Activated CD4-positive, alpha-beta memory T cell treated with anti-CD3 and anti-CD28 coated beads, Interleukin-2, amount 10 ng/mL, durations not matched to agents 7 days and 5 days (primary cell): ENCODE measurements around the gene RASGRP4. TPM values are rescaled to one million over a fixed set of nuclear protein-coding genes. Genes with fewer than 3 reads are reported as not detected.

Experiments
- CTCF ChIA-PET: fragments of 350-600 bp; sonication (Branson Sonifier 250); formaldehyde crosslinking; loops from one replicate; lab custom pipeline; 2021; ENCODE audit warnings: antibody characterized with exemption, inconsistent platforms; lab: Charles Lee
- POLR2A ChIA-PET: fragments of 350-600 bp; sonication (Branson Sonifier 250); formaldehyde crosslinking; loops from one replicate; lab custom pipeline; 2021; ENCODE audit warnings: antibody characterized with exemption; lab: Charles Lee
- DNase-seq: peaks from one replicate; pipeline ENCODE4 v3.0.0-alpha.2; 2020
- H3K27ac Mint-ChIP-seq: one replicate; pipeline ENCODE4 v1.8.0; 2021; ENCODE audit warnings: mild to moderate bottlenecking, mixed read lengths
- H3K27me3 Mint-ChIP-seq: one replicate; pipeline ENCODE4 v1.8.0; 2021; ENCODE audit warnings: mixed read lengths
- H3K36me3 Mint-ChIP-seq: one replicate; pipeline ENCODE4 v1.8.0; 2021; ENCODE audit warnings: low read depth, mixed read lengths
- H3K4me1 Mint-ChIP-seq: one replicate; pipeline ENCODE4 v1.8.0; 2021; ENCODE audit warnings: mixed read lengths
- H3K4me3 Mint-ChIP-seq: one replicate; pipeline ENCODE4 v1.8.0; 2021; ENCODE audit warnings: mild to moderate bottlenecking, mixed read lengths
- H3K9me3 Mint-ChIP-seq: one replicate; pipeline ENCODE4 v1.8.0; 2021; ENCODE audit warnings: mixed read lengths
- total RNA-seq, 2 experiments: library from RNA; stranded (reverse); gene quantifications; one replicate each; pipeline ENCODE4 v1.2.3, GENCODE V29; 2021

Gene RASGRP4
- total RNA-seq, 2 experiments from 2014 or later: 19.5 to 20.0 TPM

DNA sequence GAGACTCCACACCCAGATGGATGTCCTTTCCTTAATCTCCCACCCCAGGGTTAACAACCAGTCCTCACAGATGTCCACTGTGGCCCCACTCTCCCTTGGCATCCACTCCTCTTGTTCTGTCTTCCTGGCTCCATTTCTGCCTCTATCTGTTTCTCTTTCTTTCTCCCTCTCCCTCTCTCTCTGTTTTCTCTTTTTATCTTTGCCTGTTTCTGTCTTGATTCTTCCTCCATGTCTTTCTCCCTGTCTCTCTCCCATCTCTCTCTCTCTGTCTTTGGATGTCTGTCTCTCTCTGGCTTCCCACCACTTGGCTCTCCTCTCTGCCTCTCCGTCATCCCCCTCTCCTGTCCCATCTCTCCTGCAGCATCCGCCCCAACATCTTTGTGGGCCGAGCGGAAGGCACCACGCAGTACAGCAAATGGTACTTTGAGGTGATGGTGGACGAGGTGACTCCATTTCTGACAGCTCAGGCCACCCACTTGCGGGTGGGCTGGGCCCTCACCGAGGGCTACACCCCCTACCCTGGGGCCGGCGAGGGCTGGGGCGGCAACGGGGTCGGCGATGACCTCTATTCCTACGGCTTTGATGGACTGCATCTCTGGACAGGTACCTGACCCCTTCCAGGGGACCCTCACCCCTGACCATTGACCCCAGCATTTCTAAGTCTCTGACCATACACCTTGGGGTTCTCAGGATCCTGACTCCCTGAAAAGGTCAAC, 31.8 kb upstream of the RASGRP4 start:
- Mint-ChIP-seq H3K36me3 (no peaks in the 10 kb centered on the region), H3K9me3 (no peaks in the 10 kb centered on the region), H3K27ac (no peak overlapping the region), H3K27me3 (no peaks in the 10 kb centered on the region), H3K4me1 (no peaks in the 10 kb centered on the region), H3K4me3 (no peak overlapping the region)
- DNase-seq: no peak
- POLR2A ChIA-PET: no interaction called here
- CTCF ChIA-PET: no interaction called here

DNA sequence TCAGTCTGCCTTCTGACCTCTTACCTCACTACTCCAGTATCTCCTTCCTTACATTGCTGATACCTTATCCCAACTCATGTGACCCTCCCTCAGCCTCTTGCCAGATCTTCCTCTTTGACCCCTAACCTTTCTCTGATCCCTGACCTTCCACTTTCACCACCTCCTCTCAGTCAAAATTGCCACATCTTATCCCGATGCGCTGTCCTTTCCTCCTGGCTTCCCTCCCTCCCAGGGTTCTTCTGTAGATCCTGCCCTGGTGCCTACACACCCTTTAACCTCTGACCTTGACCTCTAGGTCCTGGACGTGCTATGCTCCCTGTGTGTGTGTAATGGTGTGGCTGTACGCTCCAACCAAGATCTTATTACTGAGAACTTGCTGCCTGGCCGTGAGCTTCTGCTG, 31.2 kb upstream of the RASGRP4 start:
- ChIA-PET CTCF (no interaction called here), POLR2A (no interaction called here)
- H3K27me3 Mint-ChIP-seq: no peaks in the 10 kb centered on the region
- no peak overlapping the region for H3K27ac Mint-ChIP-seq
- no peaks in the 10 kb centered on the region for H3K4me1 Mint-ChIP-seq
- no peaks in the 10 kb centered on the region for H3K9me3 Mint-ChIP-seq
- no peak overlapping the region for H3K4me3 Mint-ChIP-seq
- no peak for DNase-seq
- H3K36me3 Mint-ChIP-seq: no peaks in the 10 kb centered on the region

DNA sequence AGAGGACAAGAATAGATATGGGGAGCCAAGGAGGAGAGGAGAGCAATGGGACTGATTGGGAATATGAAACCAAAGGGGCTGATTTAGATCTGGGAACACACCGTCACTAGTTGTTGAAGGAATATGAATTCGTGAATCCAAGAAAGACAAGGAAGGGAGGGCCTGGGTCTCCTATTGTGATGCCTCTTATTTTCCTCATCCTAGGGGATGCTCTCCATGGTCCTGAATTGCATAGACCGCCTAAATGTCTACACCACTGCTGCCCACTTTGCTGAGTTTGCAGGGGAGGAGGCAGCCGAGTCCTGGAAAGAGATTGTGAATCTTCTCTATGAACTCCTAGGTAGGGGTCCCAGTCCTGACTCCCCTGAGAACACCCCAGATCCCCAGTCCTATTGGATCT, 29.0 kb upstream of the RASGRP4 start:
- POLR2A ChIA-PET: no interaction called here

DNA sequence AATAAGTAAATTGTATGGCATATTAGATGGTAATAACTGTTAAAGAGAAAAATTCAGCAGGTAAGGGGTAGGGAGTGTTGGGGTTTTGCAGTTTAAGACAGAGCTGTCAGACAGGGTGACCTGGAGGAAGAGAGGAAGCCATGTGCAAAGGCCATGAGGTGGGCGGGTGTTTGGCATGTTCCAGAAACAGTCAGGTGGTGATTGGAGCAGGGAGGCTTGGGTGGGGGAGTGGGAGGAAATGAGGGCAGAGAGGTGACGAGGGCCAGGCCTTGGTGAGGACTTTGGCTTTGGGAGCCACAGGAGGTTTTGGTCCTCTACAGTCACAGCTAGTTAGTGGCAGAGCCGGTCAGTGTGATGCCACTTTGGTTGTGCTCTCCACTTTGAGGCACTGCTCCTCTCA, 27.6 kb upstream of the RASGRP4 start:
- peaks cover 3% of the 10 kb centered on the region for H3K27me3 Mint-ChIP-seq
- H3K4me1 Mint-ChIP-seq: no peaks in the 10 kb centered on the region
- no peak overlapping the region for H3K27ac Mint-ChIP-seq
- H3K9me3 Mint-ChIP-seq: no peaks in the 10 kb centered on the region
- H3K4me3 Mint-ChIP-seq: no peak overlapping the region
- ChIA-PET POLR2A (no interaction called here), CTCF (no interaction called here)
- H3K36me3 Mint-ChIP-seq: no peaks in the 10 kb centered on the region
- DNase-seq: no peak

More for the DNA sequence above, 29.0 kb upstream of the RASGRP4 start:
- Mint-ChIP-seq H3K4me3 (no peak overlapping the region), H3K27ac (no peak overlapping the region), H3K27me3 (peaks cover 2% of the 10 kb centered on the region), H3K36me3 (no peaks in the 10 kb centered on the region), H3K9me3 (no peaks in the 10 kb centered on the region), H3K4me1 (no peaks in the 10 kb centered on the region)
- CTCF ChIA-PET: no interaction called here
- no peak for DNase-seq

DNA sequence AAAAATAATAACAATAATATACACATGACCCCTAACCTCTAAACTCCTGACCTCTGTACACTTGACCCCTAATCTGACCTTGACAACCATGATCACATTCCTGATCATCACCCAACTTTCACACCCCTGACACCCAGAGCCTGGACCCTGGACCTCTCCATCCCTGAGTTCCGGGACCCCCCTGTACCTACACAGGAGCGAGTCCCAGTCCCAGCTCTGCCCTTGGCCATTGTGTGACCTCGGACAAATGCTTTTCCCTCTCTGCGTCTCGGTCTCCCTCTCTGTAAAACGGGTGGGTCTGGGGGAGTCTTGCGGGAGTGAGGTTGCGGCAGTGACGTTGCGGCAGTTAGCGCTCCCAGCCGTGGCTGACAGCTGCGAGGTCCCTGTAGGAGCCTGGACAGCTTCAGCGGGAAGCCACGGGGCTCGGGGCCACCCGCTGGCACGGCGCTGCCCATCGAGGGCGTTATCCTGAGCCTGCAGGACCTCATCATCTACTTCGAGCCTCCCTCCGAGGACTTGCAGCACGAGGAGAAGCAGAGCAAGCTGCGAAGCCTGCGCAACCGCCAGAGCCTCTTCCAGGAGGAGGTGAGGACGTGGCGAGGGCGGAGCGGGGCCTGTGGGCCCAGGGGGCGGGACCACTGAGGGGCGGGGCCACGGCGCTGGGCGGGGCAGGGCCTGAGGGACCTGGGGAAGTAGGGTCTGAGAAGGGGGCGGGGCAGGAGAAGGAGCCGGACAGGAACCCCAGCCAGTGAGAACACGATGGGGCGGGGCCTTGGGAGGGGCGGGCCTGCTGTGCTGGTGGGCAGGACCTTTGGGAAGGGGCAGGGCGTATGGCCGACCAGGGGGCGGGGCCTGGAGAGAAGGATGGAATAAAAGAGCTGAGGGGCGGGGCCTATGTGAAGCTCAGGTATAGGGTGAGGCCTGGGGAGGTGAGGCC, 26.7 kb upstream of the RASGRP4 start:
- DNase-seq: peak; percentile 21
- ChIA-PET CTCF (no interaction called here), POLR2A (no interaction called here)
- Mint-ChIP-seq H3K27me3 (peaks cover 3% of the 10 kb centered on the region), H3K4me1 (no peaks in the 10 kb centered on the region), H3K9me3 (no peaks in the 10 kb centered on the region), H3K36me3 (no peaks in the 10 kb centered on the region), H3K4me3 (no peak overlapping the region), H3K27ac (no peak overlapping the region)

DNA sequence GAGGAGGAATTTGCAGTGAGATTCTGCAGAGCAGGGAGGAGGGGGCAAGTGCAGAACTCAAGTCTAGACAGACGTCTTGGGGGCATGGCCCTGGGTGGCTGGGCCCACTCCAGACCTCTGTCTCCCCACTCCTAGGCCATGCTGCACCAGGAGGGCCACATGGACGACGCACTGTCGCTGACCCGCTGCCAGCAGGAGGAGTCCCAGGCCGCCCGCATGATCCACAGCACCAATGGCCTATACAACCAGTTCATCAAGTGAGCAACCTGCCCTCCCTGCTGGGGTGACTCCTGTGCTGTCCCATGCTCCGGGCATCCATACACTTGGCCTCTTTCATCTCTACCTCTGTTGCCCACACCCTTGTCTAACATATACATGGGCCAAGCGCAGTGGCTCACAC, 25.6 kb upstream of the RASGRP4 start:
- Mint-ChIP-seq H3K4me1 (no peaks in the 10 kb centered on the region), H3K27ac (no peak overlapping the region), H3K4me3 (no peak overlapping the region), H3K9me3 (no peaks in the 10 kb centered on the region), H3K27me3 (peaks cover 3% of the 10 kb centered on the region), H3K36me3 (no peaks in the 10 kb centered on the region)
- no peak for DNase-seq
- CTCF ChIA-PET: interaction anchor here (1.3 kb wide), 1 partner anchor 12 kb away, joined by 4 read pairs; no protein-coding TSS in a partner anchor
- POLR2A ChIA-PET: no interaction called here

DNA sequence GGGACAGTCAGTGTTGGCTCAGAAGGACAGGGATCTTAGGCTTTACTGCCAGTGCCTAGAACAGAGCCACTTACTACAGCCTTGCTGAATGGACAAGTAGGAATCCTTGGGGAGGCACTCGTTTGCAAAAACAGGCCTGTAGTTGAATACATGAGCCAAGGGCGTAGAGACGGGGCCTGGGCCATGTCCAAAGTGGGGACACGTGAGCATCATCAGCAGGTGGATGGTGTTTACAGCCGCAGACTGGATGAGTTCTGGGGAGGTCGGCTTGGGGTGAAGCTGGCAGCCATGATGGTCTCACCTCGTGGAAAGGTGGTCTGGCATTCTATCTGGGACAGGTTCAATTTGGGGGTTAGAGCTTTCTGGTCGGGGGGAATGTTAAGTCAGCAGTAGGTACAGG, 25.0 kb upstream of the RASGRP4 start:
- no peak for DNase-seq
- ChIA-PET CTCF (interaction anchor here (1.3 kb wide), 1 partner anchor 11 kb away, joined by 4 read pairs; no protein-coding TSS in a partner anchor), POLR2A (no interaction called here)
- Mint-ChIP-seq H3K27ac (no peak overlapping the region), H3K27me3 (peaks cover 3% of the 10 kb centered on the region), H3K9me3 (no peaks in the 10 kb centered on the region), H3K36me3 (no peaks in the 10 kb centered on the region), H3K4me3 (no peak overlapping the region), H3K4me1 (peaks cover 1% of the 10 kb centered on the region)

DNA sequence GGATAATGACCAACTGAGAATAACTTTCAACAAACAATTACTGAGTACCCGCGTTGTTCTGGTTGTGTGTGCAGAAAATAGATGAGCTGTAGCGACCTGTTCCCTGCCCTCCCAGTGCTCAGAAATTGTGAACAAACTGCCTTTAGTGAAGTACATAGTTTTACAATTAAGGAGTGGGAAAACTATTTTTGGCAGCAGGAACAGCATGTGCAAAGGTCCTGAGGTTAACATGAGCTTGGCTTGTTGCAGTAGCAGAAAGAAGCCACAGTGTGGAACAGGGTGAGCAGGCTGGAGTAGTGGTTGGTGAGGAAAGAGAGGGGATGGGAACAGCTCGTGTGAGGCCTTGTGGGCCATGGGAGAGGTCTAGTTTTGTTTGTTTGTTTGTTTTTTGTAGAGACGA, 23.5 kb upstream of the RASGRP4 start:
- ChIA-PET CTCF (no interaction called here), POLR2A (no interaction called here)
- no peaks in the 10 kb centered on the region for H3K9me3 Mint-ChIP-seq
- H3K4me3 Mint-ChIP-seq: no peak overlapping the region
- H3K36me3 Mint-ChIP-seq: no peaks in the 10 kb centered on the region
- H3K4me1 Mint-ChIP-seq: peaks cover 6% of the 10 kb centered on the region
- no peak overlapping the region for H3K27ac Mint-ChIP-seq
- peaks cover 3% of the 10 kb centered on the region for H3K27me3 Mint-ChIP-seq
- no peak for DNase-seq

DNA sequence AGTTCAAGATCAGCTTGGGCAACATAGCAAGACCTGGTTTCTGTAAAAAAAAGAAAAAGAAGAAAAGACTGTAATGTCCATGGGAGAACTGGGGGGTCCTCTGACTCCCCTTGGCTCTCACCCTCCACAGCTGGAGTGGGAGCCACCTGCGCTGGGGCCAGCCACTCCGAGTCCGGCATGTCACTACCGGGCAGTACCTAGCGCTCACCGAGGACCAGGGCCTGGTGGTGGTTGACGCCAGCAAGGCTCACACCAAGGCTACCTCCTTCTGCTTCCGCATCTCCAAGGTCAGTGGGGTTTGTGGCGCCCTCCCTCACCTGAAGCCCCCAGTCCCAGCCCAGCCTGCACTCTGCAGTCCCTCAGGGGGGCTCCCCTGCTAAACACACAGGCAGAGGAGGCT, 22.2 kb upstream of the RASGRP4 start:
- no peak for DNase-seq
- Mint-ChIP-seq H3K27me3 (peaks cover 3% of the 10 kb centered on the region), H3K27ac (no peak overlapping the region), H3K9me3 (no peaks in the 10 kb centered on the region), H3K36me3 (no peaks in the 10 kb centered on the region), H3K4me3 (no peak overlapping the region), H3K4me1 (peaks cover 6% of the 10 kb centered on the region)
- CTCF ChIA-PET: interaction anchor here (0.6 kb wide), 1 partner anchor 1476 kb away, joined by 3 read pairs; no protein-coding TSS in a partner anchor
- POLR2A ChIA-PET: no interaction called here

DNA sequence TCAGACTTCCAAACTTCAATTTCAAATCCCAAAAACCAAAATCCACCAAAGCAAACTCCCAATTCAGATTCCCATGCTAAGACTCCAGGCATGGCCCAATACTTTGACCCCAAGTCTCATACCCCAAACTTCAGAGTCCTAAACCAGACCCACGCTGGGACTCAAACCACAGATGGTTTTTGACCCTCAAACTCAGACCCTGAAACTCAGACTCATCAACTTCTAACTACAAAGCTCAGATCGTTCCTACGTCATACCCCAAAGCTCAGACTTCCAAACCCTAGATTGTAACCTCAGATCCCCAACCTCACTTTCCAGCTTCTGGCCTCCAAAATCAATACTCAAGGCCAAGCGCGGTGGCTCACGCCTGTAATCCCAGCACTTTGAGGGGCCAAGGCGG, 19.3 kb upstream of the RASGRP4 start:
- peaks cover 3% of the 10 kb centered on the region for H3K27me3 Mint-ChIP-seq
- H3K27ac Mint-ChIP-seq: no peak overlapping the region
- no peak for DNase-seq
- no peak overlapping the region for H3K4me3 Mint-ChIP-seq
- peaks cover 10% of the 10 kb centered on the region for H3K4me1 Mint-ChIP-seq
- H3K9me3 Mint-ChIP-seq: no peaks in the 10 kb centered on the region
- no peaks in the 10 kb centered on the region for H3K36me3 Mint-ChIP-seq
- ChIA-PET CTCF (interaction anchor here (1.3 kb wide), 1 partner anchor 42 kb away, joined by 3 read pairs; the partner anchor contains the start of gene FAM98C), POLR2A (no interaction called here)

DNA sequence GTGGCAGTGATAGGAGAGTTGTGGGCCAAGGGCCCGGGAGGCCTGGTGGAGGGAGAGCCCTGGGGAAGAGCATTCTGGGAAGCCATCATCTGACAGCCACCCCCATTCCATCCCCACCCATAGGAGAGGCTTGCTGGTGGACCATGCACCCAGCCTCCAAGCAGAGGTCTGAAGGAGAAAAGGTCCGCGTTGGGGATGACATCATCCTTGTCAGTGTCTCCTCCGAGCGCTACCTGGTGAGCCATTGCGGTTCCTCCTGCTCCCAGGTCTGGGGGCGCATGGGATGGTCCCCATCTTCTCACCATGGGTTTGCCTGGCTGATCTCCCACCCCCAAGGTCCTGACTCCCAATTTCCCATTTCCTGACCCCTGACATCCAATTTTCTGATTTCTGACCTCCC, 18.0 kb upstream of the RASGRP4 start:
- no peak for DNase-seq
- no peaks in the 10 kb centered on the region for H3K9me3 Mint-ChIP-seq
- H3K4me3 Mint-ChIP-seq: no peak overlapping the region
- H3K27me3 Mint-ChIP-seq: no peaks in the 10 kb centered on the region
- POLR2A ChIA-PET: no interaction called here
- H3K27ac Mint-ChIP-seq: no peak overlapping the region
- peaks cover 10% of the 10 kb centered on the region for H3K4me1 Mint-ChIP-seq
- CTCF ChIA-PET: interaction anchor here (1.0 kb wide), 1 partner anchor 39 kb away, joined by 3 read pairs; no protein-coding TSS in a partner anchor
- H3K36me3 Mint-ChIP-seq: no peaks in the 10 kb centered on the region

DNA sequence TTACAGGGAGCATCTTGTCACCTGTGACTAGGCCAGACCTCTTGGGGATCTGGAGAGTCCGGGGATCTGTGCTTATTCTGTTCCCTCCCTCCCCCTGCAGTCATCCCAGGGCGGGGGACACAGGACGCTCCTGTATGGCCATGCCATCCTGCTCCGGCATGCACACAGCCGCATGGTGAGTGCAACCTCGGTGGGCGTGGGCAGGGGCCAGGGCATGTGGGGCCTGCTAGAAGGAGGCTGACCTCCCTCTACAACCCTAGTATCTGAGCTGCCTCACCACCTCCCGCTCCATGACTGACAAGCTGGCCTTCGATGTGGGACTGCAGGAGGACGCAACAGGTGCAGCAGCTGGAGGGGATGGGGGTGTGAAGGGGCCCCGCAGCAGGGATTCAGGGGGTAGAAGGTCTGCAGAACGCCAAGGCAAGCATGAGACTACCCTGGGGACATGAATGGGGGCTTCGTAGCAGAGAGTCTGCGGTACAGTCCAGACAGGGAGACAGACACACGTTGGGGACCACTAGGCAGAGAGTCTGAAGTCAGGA, 17.5 kb upstream of the RASGRP4 start:
- Mint-ChIP-seq H3K4me3 (no peak overlapping the region), H3K27ac (no peak overlapping the region), H3K27me3 (no peaks in the 10 kb centered on the region), H3K9me3 (no peaks in the 10 kb centered on the region), H3K36me3 (no peaks in the 10 kb centered on the region), H3K4me1 (peaks cover 10% of the 10 kb centered on the region)
- ChIA-PET POLR2A (no interaction called here), CTCF (interaction anchor here (1.0 kb wide), 1 partner anchor 38 kb away, joined by 3 read pairs; no protein-coding TSS in a partner anchor)
- DNase-seq: no peak

DNA sequence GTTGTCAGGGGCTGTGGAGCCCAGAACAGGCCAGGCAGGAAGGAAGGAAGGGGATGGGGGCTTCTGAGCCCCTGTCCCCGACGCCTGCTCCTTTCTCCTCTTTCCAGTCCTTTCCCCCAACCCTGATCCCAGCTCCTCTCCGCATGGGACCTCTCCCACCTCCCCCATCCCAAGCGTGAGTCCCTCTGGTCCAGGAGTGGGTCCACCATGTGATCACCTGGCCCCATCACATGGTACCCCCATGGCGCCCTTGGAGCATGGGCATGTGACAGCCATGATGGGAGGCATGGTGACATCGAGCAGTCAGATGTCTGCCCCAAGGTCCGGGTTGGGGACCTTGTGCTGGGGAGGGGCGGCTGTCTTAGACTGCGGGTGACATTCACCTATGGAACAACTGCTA, 16.7 kb upstream of the RASGRP4 start:
- Mint-ChIP-seq H3K36me3 (no peaks in the 10 kb centered on the region), H3K4me3 (no peak overlapping the region), H3K27me3 (no peaks in the 10 kb centered on the region), H3K4me1 (peaks cover 10% of the 10 kb centered on the region), H3K27ac (no peak overlapping the region), H3K9me3 (no peaks in the 10 kb centered on the region)
- POLR2A ChIA-PET: no interaction called here
- no peak for DNase-seq
- CTCF ChIA-PET: no interaction called here
